NCI-H1092 treated with DMSO at 0.1 percent for 48 hours (cell line): ENCODE measurements around the gene C11orf16.
A peak's percentile ranks its signal among the peaks of the same experiment; 100 is the strongest.
"Not testable (repeated sequence)": the region's sequence is repeated elsewhere in the genome, so short reads cannot be mapped to it uniquely, and the experiment has no call there.

Experiments used
- DNase-seq: peaks from one replicate; lab custom pipeline; 2025; lab: John Stamatoyannopoulos, UW

Gene C11orf16

GRCh38 chr11:8932564-8933180 lies at the start of gene C11orf16:
C11orf16 (minus strand) TSS chr11:8932947; CDS start chr11:8932308, 639 bp downstream.
- DNase-seq, result no peak

- no peak for DNase-seq
Measured at GRCh38 chr11:8980485-8980884, 47.7 kb upstream of the C11orf16 start.

GRCh38 chr11:8979365-8979764 lies 46.6 kb upstream of the C11orf16 start:
- DNase-seq, result not testable (repeated sequence)

GRCh38 chr11:8973121-8973520 lies 40.4 kb upstream of the C11orf16 start:
- DNase-seq, result no peak

- DNase-seq, result no peak
Measured at GRCh38 chr11:8971924-8972316, 39.2 kb upstream of the C11orf16 start.

GRCh38 chr11:8971196-8971923 lies 38.6 kb upstream of the C11orf16 start:
- DNase-seq, result no peak

- DNase-seq, result no peak
Measured at GRCh38 chr11:8967184-8967583, 34.4 kb upstream of the C11orf16 start.

GRCh38 chr11:8964324-8965320 lies 31.9 kb upstream of the C11orf16 start, which contains the start of gene TMEM9B:
TMEM9B (minus strand) TSS chr11:8964442; CDS start chr11:8964313, 129 bp downstream.
- DNase-seq, result peak; percentile 82

GRCh38 chr11:8963569-8964323 lies 31.0 kb upstream of the C11orf16 start:
- peak; percentile 82 for DNase-seq

- no peak for DNase-seq
Measured at GRCh38 chr11:8962841-8963240, 30.1 kb upstream of the C11orf16 start.

- DNase-seq, result no peak
Measured at GRCh38 chr11:8961401-8961800, 28.7 kb upstream of the C11orf16 start.

GRCh38 chr11:8959546-8960166 lies 26.9 kb upstream of the C11orf16 start:
- peak; percentile 19 for DNase-seq

GRCh38 chr11:8956860-8957259 lies 24.1 kb upstream of the C11orf16 start:
- DNase-seq, result no peak

GRCh38 chr11:8948886-8949285 lies 16.1 kb upstream of the C11orf16 start:
- DNase-seq, result no peak

- DNase-seq, result no peak
Measured at GRCh38 chr11:8947230-8947943, 14.6 kb upstream of the C11orf16 start.

- DNase-seq, result no peak
Measured at GRCh38 chr11:8942518-8943066, 9.8 kb upstream of the C11orf16 start, which contains the start of gene ASCL3. ASCL3 (minus strand) TSS chr11:8943016; CDS start chr11:8938161, 4,855 bp downstream.

GRCh38 chr11:8941341-8942103 lies 8.8 kb upstream of the C11orf16 start:
- DNase-seq, result no peak

- no peak for DNase-seq
Measured at GRCh38 chr11:8937659-8938058, 4.9 kb upstream of the C11orf16 start.

GRCh38 chr11:8937159-8937558 lies 4.4 kb upstream of the C11orf16 start:
- no peak for DNase-seq
